ENCODE data around the gene NOP10.

The NOP10 gene

GRCh38 chr15:34327906-34328305 is 15.0 kb downstream of the NOP10 start:
- TF ChIP-seq CTCF (IDR thresholded peaks at IDR 0.05) = no peak

GRCh38 chr15:34325368-34325767 is 17.6 kb downstream of the NOP10 start:
- no peak for TF ChIP-seq CTCF (IDR thresholded peaks at IDR 0.05)

- TF ChIP-seq CTCF (IDR thresholded peaks at IDR 0.05) = no peak
Measured at GRCh38 chr15:34324933-34325332, 18.0 kb downstream of the NOP10 start.

GRCh38 chr15:34323217-34323616 is 19.7 kb downstream of the NOP10 start:
- TF ChIP-seq CTCF (IDR thresholded peaks at IDR 0.05) = no peak

GRCh38 chr15:34318277-34319079 is 24.5 kb downstream of the NOP10 start:
- TF ChIP-seq CTCF (IDR thresholded peaks at IDR 0.05) = no peak

- no peak for TF ChIP-seq CTCF (IDR thresholded peaks at IDR 0.05)
Measured at GRCh38 chr15:34314491-34315490, 28.1 kb downstream of the NOP10 start.

GRCh38 chr15:34311563-34311962 is 31.4 kb downstream of the NOP10 start:
- TF ChIP-seq CTCF (IDR thresholded peaks at IDR 0.05) = no peak

Measured in LNCAP (cell line).